Testis (tissue), 2 donors: ENCODE data around the gene RHCE.

Experiments used
- CTCF ChIP-seq, 3 experiments: fragments of 450-650 bp in 2 of 3; fragments of 200-600 bp in 1 of 3; sonication (generic) in 1 of 3; IDR thresholded peaks; one replicate each; pipeline ENCODE4 v1.5.1; 2016 to 2019; ENCODE audit warnings: antibody characterized with exemption in 3 of 3, mild to moderate bottlenecking in 2 of 3, moderate library complexity in 1 of 3
- POLR2A ChIP-seq: fragments of 450-650 bp; IDR thresholded peaks from one replicate; pipeline ENCODE4 v1.6.1; 2017; ENCODE audit warnings: antibody characterized with exemption, mild to moderate bottlenecking, moderate library complexity

- TF ChIP-seq CTCF (IDR thresholded peaks at IDR 0.05) (no peak), POLR2A (no peak)
These were observed 26.9 kb upstream of the RHCE start for GRCh38 chr1:25447547-25447946.
